Fibroblast of lung (primary cell): ENCODE results near the gene SLC44A4.

Experiments
- EZH2 ChIP-seq: IDR thresholded peaks from 2 replicates; pipeline ENCODE4 v1.5.1; 2012; ENCODE audit warnings: low read length, control low read depth, mild to moderate bottlenecking; ENCODE audit errors: missing control alignments
- TF ChIP-seq, protein P1 (sequence below), 2 donors: IDR thresholded peaks in 1 of 2; conservative IDR thresholded peaks in 1 of 2; 1 replicate in 1 of 2; 2 replicates in 1 of 2; pipeline ENCODE4 v1.5.1; 2011 to 2012; ENCODE audit warnings: low read length in 2 of 2, control low read depth in 1 of 2, inconsistent platforms in 1 of 2, low read depth in 1 of 2, mild to moderate bottlenecking in 1 of 2

DNA sequence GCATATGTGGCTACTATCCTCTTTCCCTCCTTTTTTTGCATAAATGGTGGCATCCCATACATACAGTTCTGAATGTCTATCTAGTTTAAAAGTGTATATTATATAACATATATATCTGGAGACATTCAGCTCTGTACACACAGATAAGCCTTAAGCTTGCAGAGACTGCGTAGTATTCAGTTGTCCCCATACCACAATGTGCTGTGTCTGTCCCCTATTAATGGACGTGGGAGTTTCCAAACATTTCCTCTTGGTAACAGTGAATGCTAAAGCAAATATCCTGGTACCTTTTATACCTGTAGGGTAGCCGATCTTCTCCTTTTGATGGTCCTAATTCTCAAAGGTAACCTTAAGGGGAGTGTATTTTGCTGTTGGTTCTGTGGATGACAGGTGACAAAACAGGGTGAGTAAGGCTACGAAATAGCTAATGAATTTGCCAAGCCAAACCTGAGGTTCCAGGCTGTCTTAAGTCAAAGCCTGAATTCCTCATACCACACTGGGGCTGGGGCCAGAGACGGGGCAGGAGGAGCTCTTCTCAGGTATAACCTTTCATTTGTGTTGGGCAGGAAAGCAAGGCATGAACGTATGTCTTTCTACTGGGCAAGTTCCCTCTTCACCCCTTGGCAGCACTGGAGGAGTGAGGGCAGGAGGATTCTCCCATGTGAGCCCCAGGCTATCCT lies 41.0 kb upstream of the SLC44A4 start:
- TF ChIP-seq, protein P1, sequence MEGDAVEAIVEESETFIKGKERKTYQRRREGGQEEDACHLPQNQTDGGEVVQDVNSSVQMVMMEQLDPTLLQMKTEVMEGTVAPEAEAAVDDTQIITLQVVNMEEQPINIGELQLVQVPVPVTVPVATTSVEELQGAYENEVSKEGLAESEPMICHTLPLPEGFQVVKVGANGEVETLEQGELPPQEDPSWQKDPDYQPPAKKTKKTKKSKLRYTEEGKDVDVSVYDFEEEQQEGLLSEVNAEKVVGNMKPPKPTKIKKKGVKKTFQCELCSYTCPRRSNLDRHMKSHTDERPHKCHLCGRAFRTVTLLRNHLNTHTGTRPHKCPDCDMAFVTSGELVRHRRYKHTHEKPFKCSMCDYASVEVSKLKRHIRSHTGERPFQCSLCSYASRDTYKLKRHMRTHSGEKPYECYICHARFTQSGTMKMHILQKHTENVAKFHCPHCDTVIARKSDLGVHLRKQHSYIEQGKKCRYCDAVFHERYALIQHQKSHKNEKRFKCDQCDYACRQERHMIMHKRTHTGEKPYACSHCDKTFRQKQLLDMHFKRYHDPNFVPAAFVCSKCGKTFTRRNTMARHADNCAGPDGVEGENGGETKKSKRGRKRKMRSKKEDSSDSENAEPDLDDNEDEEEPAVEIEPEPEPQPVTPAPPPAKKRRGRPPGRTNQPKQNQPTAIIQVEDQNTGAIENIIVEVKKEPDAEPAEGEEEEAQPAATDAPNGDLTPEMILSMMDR (conservative IDR thresholded peaks at IDR 0.05 in 1 of 2, IDR thresholded peaks at IDR 0.05 in 1 of 2; ENCODE audit: low read depth in 1 of 2, low read length in 2 of 2) = no peak
- no peak for TF ChIP-seq EZH2
